HG03095 (cell line): ENCODE measurements around the gene TBC1D24.

Experiments used
- ATAC-seq: cut with Tn5 transposase; IDR thresholded peaks from one replicate; pipeline ENCODE4 v1.9.1; 2021; ENCODE audit warnings: moderate library complexity; ENCODE audit not compliant: unreplicated experiment

Gene TBC1D24

GRCh38 chr16:2481676-2482075 is 6.7 kb downstream of the TBC1D24 start:
- ATAC-seq = no peak

GRCh38 chr16:2482249-2482648 is 7.3 kb downstream of the TBC1D24 start:
- no peak for ATAC-seq

- ATAC-seq = no peak
Observed at GRCh38 chr16:2482708-2483534, 8.0 kb downstream of the TBC1D24 start.

GRCh38 chr16:2483939-2484897 is 9.3 kb downstream of the TBC1D24 start:
- no peak for ATAC-seq

- no peak for ATAC-seq
Observed at GRCh38 chr16:2484898-2485508, 10.1 kb downstream of the TBC1D24 start.

GRCh38 chr16:2485811-2486507 is 11.0 kb downstream of the TBC1D24 start:
- no peak for ATAC-seq

- peak; percentile 66 for ATAC-seq
Observed at GRCh38 chr16:2486645-2487516, 12.0 kb downstream of the TBC1D24 start.

GRCh38 chr16:2487517-2487842 is 12.6 kb downstream of the TBC1D24 start:
- no peak for ATAC-seq

- no peak for ATAC-seq
Observed at GRCh38 chr16:2487903-2488531, 13.1 kb downstream of the TBC1D24 start.

GRCh38 chr16:2489581-2489980 is 14.7 kb downstream of the TBC1D24 start:
- no peak for ATAC-seq

GRCh38 chr16:2490190-2491105 is 15.5 kb downstream of the TBC1D24 start:
- ATAC-seq = no peak

- no peak for ATAC-seq
Observed at GRCh38 chr16:2492292-2492691, 17.4 kb downstream of the TBC1D24 start.

- no peak for ATAC-seq
Observed at GRCh38 chr16:2493605-2494004, 18.7 kb downstream of the TBC1D24 start.

- ATAC-seq = no peak
Observed at GRCh38 chr16:2494616-2495015, 19.7 kb downstream of the TBC1D24 start.

- no peak for ATAC-seq
Observed at GRCh38 chr16:2495041-2495440, 20.1 kb downstream of the TBC1D24 start.

GRCh38 chr16:2496223-2497115 is 21.5 kb downstream of the TBC1D24 start:
- no peak for ATAC-seq

- no peak for ATAC-seq
Observed at GRCh38 chr16:2497116-2497630, 22.2 kb downstream of the TBC1D24 start.
